ENCODE measurements around the gene GOLIM4. TPM values are rescaled to one million over a fixed set of nuclear protein-coding genes. Genes with fewer than 3 reads are reported as not detected.

The GOLIM4 gene
- total RNA-seq, 1 donor from 2014 or later = 48.9 TPM

GRCh38 chr3:168083906-168084305 lies 11.8 kb downstream of the GOLIM4 start:
- no peak for ATAC-seq

GRCh38 chr3:168081856-168082255 lies 13.9 kb downstream of the GOLIM4 start:
- no peak for ATAC-seq
- intact Hi-C loops (cut with DNase I) = no loop called here
- no peak for DNase-seq (ENCODE audit: low spot score)

More at GRCh38 chr3:168083906-168084305, 11.8 kb downstream of the GOLIM4 start:
- intact Hi-C loops (cut with DNase I) = no loop called here
- no peak for DNase-seq (ENCODE audit: low spot score)

- intact Hi-C loops (cut with DNase I) = no loop called here
- no peak for ATAC-seq
- no peak for DNase-seq (ENCODE audit: low spot score)
Observed at GRCh38 chr3:168081171-168081771, 14.5 kb downstream of the GOLIM4 start.

GRCh38 chr3:168080499-168081170 lies 15.1 kb downstream of the GOLIM4 start:
- ATAC-seq = no peak
- intact Hi-C loops (cut with DNase I) = no loop called here
- DNase-seq (ENCODE audit: low spot score) = no peak

GRCh38 chr3:168080022-168080421 lies 15.7 kb downstream of the GOLIM4 start:
- ATAC-seq = no peak
- no peak for DNase-seq (ENCODE audit: low spot score)
- intact Hi-C loops (cut with DNase I) = no loop called here

- intact Hi-C loops (cut with DNase I) = no loop called here
- DNase-seq (ENCODE audit: low spot score) (no peak), ATAC-seq (no peak)
Observed at GRCh38 chr3:168077091-168077490, 18.6 kb downstream of the GOLIM4 start.

- DNase-seq (ENCODE audit: low spot score) (no peak), ATAC-seq (peak; percentile 41)
- intact Hi-C loops (cut with DNase I) = no loop called here
Observed at GRCh38 chr3:168073842-168074605, 21.7 kb downstream of the GOLIM4 start.

- peak; percentile 39 for ATAC-seq
Observed at GRCh38 chr3:168072323-168072650, 23.4 kb downstream of the GOLIM4 start.

GRCh38 chr3:168071591-168072322 lies 24.0 kb downstream of the GOLIM4 start:
- DNase-seq (ENCODE audit: low spot score) (no peak), ATAC-seq (peak; percentile 69)
- intact Hi-C loops (cut with DNase I) = no loop called here

More at GRCh38 chr3:168072323-168072650, 23.4 kb downstream of the GOLIM4 start:
- no peak for DNase-seq (ENCODE audit: low spot score)
- intact Hi-C loops (cut with DNase I) = no loop called here

- ATAC-seq = no peak
- no peak for DNase-seq (ENCODE audit: low spot score)
- intact Hi-C loops (cut with DNase I) = no loop called here
Observed at GRCh38 chr3:168070919-168071318, 24.8 kb downstream of the GOLIM4 start.

- no peak for ATAC-seq
- no peak for DNase-seq (ENCODE audit: low spot score)
- intact Hi-C loops (cut with DNase I) = no loop called here
Observed at GRCh38 chr3:168068346-168068745, 27.4 kb downstream of the GOLIM4 start.

GRCh38 chr3:168066882-168067281 lies 28.8 kb downstream of the GOLIM4 start:
- intact Hi-C loops (cut with DNase I) = no loop called here
- ATAC-seq = no peak
- no peak for DNase-seq (ENCODE audit: low spot score)

- intact Hi-C loops (cut with DNase I) = no loop called here
- no peak for ATAC-seq
Observed at GRCh38 chr3:168065569-168065968, 30.2 kb downstream of the GOLIM4 start.

GRCh38 chr3:168063122-168063521 lies 32.6 kb downstream of the GOLIM4 start:
- intact Hi-C loops (cut with DNase I) = no loop called here
- DNase-seq (ENCODE audit: low spot score) = no peak
- ATAC-seq = no peak

More at GRCh38 chr3:168065569-168065968, 30.2 kb downstream of the GOLIM4 start:
- DNase-seq (ENCODE audit: low spot score) = no peak

- intact Hi-C loops (cut with DNase I) = no loop called here
- no peak for DNase-seq (ENCODE audit: low spot score)
- ATAC-seq = no peak
Observed at GRCh38 chr3:168062679-168063078, 33.0 kb downstream of the GOLIM4 start.

GRCh38 chr3:168061332-168061996 lies 34.3 kb downstream of the GOLIM4 start:
- no peak for ATAC-seq
- intact Hi-C loops (cut with DNase I) = no loop called here

GRCh38 chr3:168060317-168060716 lies 35.4 kb downstream of the GOLIM4 start:
- ATAC-seq = no peak
- DNase-seq (ENCODE audit: low spot score) = no peak
- intact Hi-C loops (cut with DNase I) = no loop called here

More at GRCh38 chr3:168061332-168061996, 34.3 kb downstream of the GOLIM4 start:
- DNase-seq (ENCODE audit: low spot score) = no peak

- intact Hi-C loops (cut with DNase I) = no loop called here
- no peak for DNase-seq (ENCODE audit: low spot score)
- ATAC-seq = no peak
Observed at GRCh38 chr3:168058481-168058880, 37.2 kb downstream of the GOLIM4 start.

Data from sciatic nerve (tissue), 2 donors.